A549 (cell line): ENCODE results near the gene NCOA6. TPM values are rescaled to one million over a fixed set of nuclear protein-coding genes. Genes with fewer than 3 reads are reported as not detected.

Experiments
- ATAC-seq, 2 experiments: fragments of 200-7000 bp in 1 of 2; fragments of >200 bp in 1 of 2; cut with Nextera tagmentation in 1 of 2; cut with Tn5 transposase in 1 of 2; 3 replicates each; pipeline versions ENCODE4 v1.8.0 to v1.9.1; 2018 to 2020; ENCODE audit warnings: mild to moderate bottlenecking in 1 of 2, moderate library complexity in 1 of 2
- CTCF ChIA-PET: fragments of 300-600 bp; sonication (Branson Sonifier 250); formaldehyde crosslinking; extraction: SDS; loops from one replicate; lab custom pipeline; 2021; ENCODE audit warnings: antibody characterized with exemption, inconsistent platforms; lab: Yijun Ruan, JAX
- POLR2A ChIA-PET: fragments of 350-600 bp; formaldehyde crosslinking; extraction: SDS; loops from one replicate; lab custom pipeline; 2021; ENCODE audit warnings: antibody characterized with exemption, inconsistent platforms; lab: Yijun Ruan, JAX
- DNase-seq, 2 experiments: peaks; one replicate each; pipeline versions ENCODE4 v3.0.0 to v3.0.0-alpha.2; 2011 to 2016; ENCODE audit warnings: low read depth in 1 of 2, low spot score in 1 of 2
- FAIRE-seq: peaks from 2 replicates; lab custom pipeline; 2011; peaks lifted over from hg19 to GRCh38; lab: Jason Lieb, UNC
- H3K27ac ChIP-seq, 2 experiments: fragments of >200 bp; sonication (Bioruptor Twin); formaldehyde crosslinking; 3 replicates each; pipeline ENCODE4 v1.5.1; 2016 to 2017
- H3K4me1 ChIP-seq: fragments of >200 bp; sonication (Bioruptor Twin); formaldehyde crosslinking; 3 replicates; pipeline ENCODE4 v1.6.1; 2016
- H3K4me2 ChIP-seq: fragments of >200 bp; sonication (Bioruptor Twin); formaldehyde crosslinking; 3 replicates; pipeline ENCODE4 v1.6.1; 2016
- H3K4me3 ChIP-seq: fragments of >200 bp; sonication (Bioruptor Twin); formaldehyde crosslinking; 3 replicates; pipeline ENCODE4 v1.5.1; 2016
- H3K9me3 ChIP-seq: fragments of >200 bp; sonication (Bioruptor Twin); formaldehyde crosslinking; 3 replicates; pipeline ENCODE4 v1.6.1; 2016
- BHLHE40 ChIP-seq: IDR thresholded peaks from 2 replicates; pipeline ENCODE4 v1.6.1; 2012; ENCODE audit warnings: low read depth, low read length, inconsistent platforms
- CHD2 ChIP-seq: fragments of 150-350 bp; IDR thresholded peaks from 2 replicates; pipeline ENCODE4 v1.6.1; 2014; ENCODE audit warnings: low read length; ENCODE audit not compliant: partially characterized antibody
- EHMT2 ChIP-seq: fragments of 200-600 bp; sonication (generic); IDR thresholded peaks from 2 replicates; pipeline ENCODE4 v1.6.1; 2016; ENCODE audit warnings: antibody characterized with exemption, low read depth, mild to moderate bottlenecking, moderate library complexity
- ESRRA ChIP-seq: fragments of 150-350 bp; IDR thresholded peaks from 2 replicates; pipeline ENCODE4 v1.6.1; 2014; ENCODE audit warnings: mild to moderate bottlenecking, low read length, borderline replicate concordance
- FOSL2 ChIP-seq, 2 experiments: fragments of 450-650 bp in 1 of 2; fragments of >200 bp in 1 of 2; sonication (Bioruptor Twin) in 1 of 2; formaldehyde crosslinking; IDR thresholded peaks; 2 replicates each; pipeline versions ENCODE4 v1.5.0 to v1.6.1; 2016 to 2020; ENCODE audit warnings: mild to moderate bottlenecking in 1 of 2, moderate library complexity in 1 of 2
- GATA3 ChIP-seq: IDR thresholded peaks from 2 replicates; pipeline ENCODE4 v1.6.1; 2012; ENCODE audit warnings: borderline replicate concordance
- HDAC2 ChIP-seq: fragments of 200-600 bp; sonication (generic); IDR thresholded peaks from 2 replicates; pipeline ENCODE4 v1.6.1; 2016
- HOXA7 ChIP-seq: fragments of 250-450 bp; sonication (Bioruptor Pico); IDR thresholded peaks from 2 replicates; pipeline ENCODE4 v1.5.0; 2020; ENCODE audit warnings: mild to moderate bottlenecking, moderate library complexity
- HOXB5 ChIP-seq: fragments of 250-450 bp; sonication (Bioruptor Pico); IDR thresholded peaks from 2 replicates; pipeline ENCODE4 v1.5.0; 2020; ENCODE audit warnings: mild to moderate bottlenecking, moderate library complexity
- JUN ChIP-seq, 2 experiments: fragments of >200 bp; sonication (Bioruptor Twin); formaldehyde crosslinking; IDR thresholded peaks; 2 replicates in 1 of 2; 3 replicates in 1 of 2; pipeline ENCODE4 v1.6.1; 2016 to 2017
- JUNB ChIP-seq: fragments of >200 bp; sonication (Bioruptor Twin); formaldehyde crosslinking; IDR thresholded peaks from 2 replicates; pipeline ENCODE4 v1.6.1; 2016
- KDM1A ChIP-seq: fragments of 200-600 bp; sonication (generic); IDR thresholded peaks from 2 replicates; pipeline ENCODE4 v1.6.1; 2016; ENCODE audit warnings: low read depth, mild to moderate bottlenecking
- MAFK ChIP-seq: fragments of 450-650 bp; IDR thresholded peaks from 2 replicates; pipeline ENCODE4 v1.6.1; 2014; ENCODE audit not compliant: partially characterized antibody
- NFE2L2 ChIP-seq: fragments of 150-350 bp; conservative IDR thresholded peaks from 2 replicates; pipeline ENCODE4 v1.6.1; 2014; ENCODE audit warnings: low read length
- POLR2AphosphoS2 ChIP-seq: conservative IDR thresholded peaks from 2 replicates; pipeline ENCODE4 v1.6.1; 2012; ENCODE audit warnings: low read length, improper control_type of control experiment, inconsistent platforms
- RARB ChIP-seq: fragments of 250-450 bp; sonication (Bioruptor Pico); IDR thresholded peaks from 2 replicates; pipeline ENCODE4 v1.8.0; 2021; ENCODE audit warnings: mild to moderate bottlenecking, moderate library complexity
- RCOR1 ChIP-seq: fragments of 150-350 bp; IDR thresholded peaks from 2 replicates; pipeline ENCODE4 v1.6.1; 2014; ENCODE audit warnings: antibody characterized with exemption, low read length, low read depth
- RFX5 ChIP-seq: fragments of 450-650 bp; IDR thresholded peaks from 2 replicates; pipeline ENCODE4 v1.7.1; 2014; ENCODE audit warnings: antibody characterized with exemption, mild to moderate bottlenecking, moderate library complexity
- SMC3 ChIP-seq: fragments of >200 bp; sonication (Bioruptor Twin); formaldehyde crosslinking; IDR thresholded peaks from 3 replicates; pipeline ENCODE4 v1.6.1; 2018; ENCODE audit warnings: inconsistent platforms
- TFCP2L1 ChIP-seq: fragments of 250-450 bp; sonication (Bioruptor Pico); IDR thresholded peaks from 2 replicates; pipeline ENCODE4 v1.5.0; 2021; ENCODE audit warnings: mild to moderate bottlenecking
- ZC3H11A ChIP-seq: fragments of 450-650 bp; IDR thresholded peaks from 2 replicates; pipeline ENCODE4 v1.6.1; 2014; ENCODE audit warnings: antibody characterized with exemption, mild to moderate bottlenecking
- ZFP36 ChIP-seq: fragments of 450-650 bp; IDR thresholded peaks from 2 replicates; pipeline ENCODE4 v1.6.1; 2014; ENCODE audit warnings: borderline replicate concordance; ENCODE audit not compliant: partially characterized antibody
- ZNF302 ChIP-seq: fragments of 250-450 bp; sonication (Bioruptor Pico); IDR thresholded peaks from 2 replicates; pipeline ENCODE4 v1.9.0; 2021; ENCODE audit warnings: inconsistent platforms, mild to moderate bottlenecking, moderate library complexity
- ZSCAN20 ChIP-seq: fragments of 250-450 bp; sonication (Bioruptor Pico); IDR thresholded peaks from 2 replicates; pipeline ENCODE4 v1.8.0; 2022; ENCODE audit warnings: mild to moderate bottlenecking, moderate library complexity
- WGBS: methylation state at CpG from one replicate; pipeline ENCODE4 v1.1.6; 2017; ENCODE audit errors: missing lambda C conversion rate; 5-methylcytosine and 5-hydroxymethylcytosine counted together
- polyA plus RNA-seq, 4 experiments: library from polyadenylated mRNA; depleted of rRNA in 3 of 4; stranded (reverse); fragments of >200 nt; fragmentation: RNase III in 1 of 4; extraction: RNeasy Plus Mini Kit Qiagen cat#74134 plus additional on column Dnase treatment in 1 of 4; gene quantifications; 2 replicates in 3 of 4; 3 replicates in 1 of 4; pipeline ENCODE4 v1.2.3, GENCODE V29; 2011 to 2017
- TF ChIP-seq, protein P1 (sequence below): fragments of 250-450 bp; sonication (Bioruptor Pico); IDR thresholded peaks from 2 replicates; pipeline ENCODE4 v1.5.0; 2021; ENCODE audit warnings: mild to moderate bottlenecking, moderate library complexity, borderline replicate concordance
- TF ChIP-seq, protein P2 (sequence below): IDR thresholded peaks from 2 replicates; pipeline ENCODE4 v1.6.1; 2012; ENCODE audit warnings: low read depth, borderline replicate concordance
- TF ChIP-seq, protein P3 (sequence below): fragments of >200 bp; sonication (Bioruptor Twin); formaldehyde crosslinking; IDR thresholded peaks from 3 replicates; pipeline ENCODE4 v1.5.1; 2016

Gene NCOA6
- polyA plus RNA-seq, 2 of the 4 experiments (the other 2 are of a cell fraction) = 15.8 to 18.0 TPM

DNA sequence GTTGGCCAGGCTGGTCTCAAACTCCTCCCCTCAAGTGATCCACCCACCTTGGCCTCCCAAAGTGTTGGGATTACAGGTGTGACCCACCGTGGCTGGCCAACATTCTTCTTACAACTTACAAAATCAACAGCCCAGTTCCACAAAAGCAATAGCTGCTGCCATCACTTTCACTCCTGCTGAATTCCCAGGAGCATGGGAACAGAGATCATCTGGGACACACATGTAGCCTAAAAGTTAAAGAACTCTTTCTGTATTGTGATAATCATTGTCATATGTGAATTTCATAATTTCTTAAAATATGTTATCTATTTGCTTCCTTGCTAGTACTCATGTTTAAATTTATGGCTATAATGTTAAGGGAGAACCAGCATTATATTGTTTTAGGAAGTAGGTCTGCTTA is 51.7 kb downstream of the NCOA6 start:
- CTCF ChIA-PET = no interaction called here
- FAIRE-seq = no peak
- WGBS = 78% methylated on average over 1 of the region's 1 CpG
- Histone ChIP-seq H3K9me3 (no peaks in the 10 kb centered on the region), H3K4me2 (no peak overlapping the region), H3K27ac (no peak overlapping the region), H3K4me3 (no peak overlapping the region), H3K4me1 (no peaks in the 10 kb centered on the region)
- no peak for DNase-seq
- no peak for ATAC-seq
- POLR2A ChIA-PET = no interaction called here
- TF ChIP-seq RARB (CRISPR knock-in tag) = no peak
- no peak for TF ChIP-seq GATA3
- TF ChIP-seq HOXB5 = no peak
- no peak for TF ChIP-seq JUNB
- TF ChIP-seq MAFK = no peak
- no peak for TF ChIP-seq ZNF302 (CRISPR knock-in tag)
- no peak for TF ChIP-seq FOSL2 (IDR thresholded peaks at IDR 0.05)
- TF ChIP-seq FOSL2 (CRISPR knock-in tag; IDR thresholded peaks at IDR 0.05) = no peak
- TF ChIP-seq ZSCAN20 (CRISPR knock-in tag) = no peak
- TF ChIP-seq, all 56 proteins: peak for 0

DNA sequence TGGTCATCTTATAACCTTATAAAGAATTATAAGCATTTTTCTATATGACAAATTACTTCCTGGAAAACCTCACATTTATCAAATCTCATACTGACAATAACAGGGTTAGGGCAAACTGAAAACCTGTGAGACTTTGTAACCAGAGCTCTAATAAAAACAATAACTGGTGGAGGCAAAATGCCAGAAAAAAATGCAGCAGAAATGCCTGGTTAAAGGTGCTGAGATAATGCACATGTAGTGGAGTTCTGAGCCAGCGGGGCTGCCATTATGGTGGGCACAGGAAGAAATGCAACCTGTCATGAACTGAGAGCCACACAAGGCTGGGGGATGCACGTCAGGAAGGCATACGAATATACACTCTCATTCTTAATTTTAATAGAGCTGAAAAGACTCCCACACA is 53.0 kb downstream of the NCOA6 start:
- no peak for DNase-seq
- Histone ChIP-seq H3K4me1 (no peaks in the 10 kb centered on the region), H3K27ac (no peak overlapping the region), H3K9me3 (no peaks in the 10 kb centered on the region), H3K4me3 (no peak overlapping the region), H3K4me2 (no peak overlapping the region)
- TF ChIP-seq POLR2AphosphoS2 (no peak), TFCP2L1 (CRISPR knock-in tag) (no peak), ESRRA (no peak), RCOR1 (no peak), MAFK (no peak), KDM1A (no peak), HOXA7 (CRISPR knock-in tag) (no peak)
- FAIRE-seq = no peak
- POLR2A ChIA-PET = interaction anchor here (0.5 kb wide), 1 partner anchor 1273 kb away, joined by 4 read pairs; no protein-coding TSS in a partner anchor
- CTCF ChIA-PET = interaction anchor here (0.8 to 2.3 kb wide), 4 partner anchors 10 to 194 kb away, joined by 3 to 14 read pairs (median 4); partner anchors contain the start of gene GGT7
- ATAC-seq = no peak
- 90% methylated on average over 3 of the region's 3 CpGs for WGBS

DNA sequence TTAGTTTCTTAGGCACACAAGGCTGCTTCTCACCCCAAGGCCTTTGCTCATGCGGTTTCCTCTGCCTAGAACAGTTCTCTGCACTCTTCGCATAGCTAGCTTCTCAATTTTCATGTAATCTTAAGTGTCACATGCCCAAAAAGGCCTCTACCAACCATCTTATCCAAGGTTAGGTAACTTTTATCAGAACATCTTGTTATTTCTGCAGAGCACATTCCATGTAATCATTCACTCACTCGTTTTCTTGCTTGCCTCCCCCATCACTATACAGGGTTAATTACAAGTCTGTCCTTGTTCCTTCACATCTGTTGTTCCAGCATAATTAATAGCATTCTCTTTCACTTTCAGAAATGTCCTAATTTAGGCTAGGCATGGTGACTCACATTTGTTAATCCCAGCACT is 53.8 kb downstream of the NCOA6 start:
- CTCF ChIA-PET = interaction anchor here (0.8 to 2.9 kb wide), 3 partner anchors 12 to 193 kb away, joined by 3 to 20 read pairs (median 14); no protein-coding TSS in a partner anchor
- no peak for ATAC-seq
- WGBS = 87% methylated on average over 3 of the region's 3 CpGs

DNA sequence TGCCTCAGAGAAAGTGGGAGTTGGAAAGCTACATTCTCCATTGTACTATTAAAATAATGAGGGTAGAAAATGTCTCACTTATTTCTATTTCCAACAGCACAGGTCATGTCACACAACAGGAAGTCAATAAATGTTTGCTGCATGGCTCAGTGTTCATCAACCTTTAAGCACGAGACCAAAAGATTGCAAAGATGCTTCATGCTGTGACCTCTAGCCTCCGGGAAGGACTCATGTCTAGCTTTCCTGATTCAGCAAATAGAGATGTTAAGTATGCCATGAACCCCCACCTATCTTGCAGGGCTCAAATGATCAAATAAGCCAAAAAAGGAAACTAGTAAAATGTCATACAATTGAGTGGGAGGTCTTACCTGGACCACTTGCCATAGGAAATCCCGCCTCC is 57.4 kb downstream of the NCOA6 start:
- Histone ChIP-seq H3K4me1 (no peaks in the 10 kb centered on the region), H3K4me3 (no peak overlapping the region), H3K4me2 (no peak overlapping the region), H3K27ac (no peak overlapping the region), H3K9me3 (no peaks in the 10 kb centered on the region)
- DNase-seq (no peak), ATAC-seq (no peak), FAIRE-seq (no peak)
- CTCF ChIA-PET = interaction anchor here (0.5 to 5.5 kb wide), 11 partner anchors 12 to 578 kb away, joined by 3 to 62 read pairs (median 4); no protein-coding TSS in a partner anchor
- WGBS = 74% methylated on average over 3 of the region's 3 CpGs
- POLR2A ChIA-PET = no interaction called here
- TF ChIP-seq HOXB5 (no peak), FOSL2 (IDR thresholded peaks at IDR 0.05) (no peak), FOSL2 (CRISPR knock-in tag; IDR thresholded peaks at IDR 0.05) (no peak), ZNF302 (CRISPR knock-in tag) (no peak), SMC3 (no peak), MAFK (no peak), CHD2 (no peak), GATA3 (no peak), ZC3H11A (no peak), ZFP36 (no peak), ZSCAN20 (CRISPR knock-in tag) (no peak), EHMT2 (no peak), NFE2L2 (no peak)
- TF ChIP-seq, protein P1, sequence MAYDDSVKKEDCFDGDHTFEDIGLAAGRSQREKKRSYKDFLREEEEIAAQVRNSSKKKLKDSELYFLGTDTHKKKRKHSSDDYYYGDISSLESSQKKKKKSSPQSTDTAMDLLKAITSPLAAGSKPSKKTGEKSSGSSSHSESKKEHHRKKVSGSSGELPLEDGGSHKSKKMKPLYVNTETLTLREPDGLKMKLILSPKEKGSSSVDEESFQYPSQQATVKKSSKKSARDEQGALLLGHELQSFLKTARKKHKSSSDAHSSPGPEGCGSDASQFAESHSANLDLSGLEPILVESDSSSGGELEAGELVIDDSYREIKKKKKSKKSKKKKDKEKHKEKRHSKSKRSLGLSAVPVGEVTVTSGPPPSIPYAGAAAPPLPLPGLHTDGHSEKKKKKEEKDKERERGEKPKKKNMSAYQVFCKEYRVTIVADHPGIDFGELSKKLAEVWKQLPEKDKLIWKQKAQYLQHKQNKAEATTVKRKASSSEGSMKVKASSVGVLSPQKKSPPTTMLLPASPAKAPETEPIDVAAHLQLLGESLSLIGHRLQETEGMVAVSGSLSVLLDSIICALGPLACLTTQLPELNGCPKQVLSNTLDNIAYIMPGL (CRISPR knock-in tag) = no peak
- TF ChIP-seq, protein P2, sequence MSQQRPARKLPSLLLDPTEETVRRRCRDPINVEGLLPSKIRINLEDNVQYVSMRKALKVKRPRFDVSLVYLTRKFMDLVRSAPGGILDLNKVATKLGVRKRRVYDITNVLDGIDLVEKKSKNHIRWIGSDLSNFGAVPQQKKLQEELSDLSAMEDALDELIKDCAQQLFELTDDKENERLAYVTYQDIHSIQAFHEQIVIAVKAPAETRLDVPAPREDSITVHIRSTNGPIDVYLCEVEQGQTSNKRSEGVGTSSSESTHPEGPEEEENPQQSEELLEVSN = no peak

More for the DNA sequence above, 53.8 kb downstream of the NCOA6 start:
- FAIRE-seq (no peak), DNase-seq (no peak)
- Histone ChIP-seq H3K4me1 (no peaks in the 10 kb centered on the region), H3K9me3 (no peaks in the 10 kb centered on the region), H3K4me3 (no peak overlapping the region), H3K4me2 (no peak overlapping the region)
- POLR2A ChIA-PET = no interaction called here
- TF ChIP-seq POLR2AphosphoS2 = no peak
- TF ChIP-seq RFX5 = no peak
- TF ChIP-seq, protein P3, sequence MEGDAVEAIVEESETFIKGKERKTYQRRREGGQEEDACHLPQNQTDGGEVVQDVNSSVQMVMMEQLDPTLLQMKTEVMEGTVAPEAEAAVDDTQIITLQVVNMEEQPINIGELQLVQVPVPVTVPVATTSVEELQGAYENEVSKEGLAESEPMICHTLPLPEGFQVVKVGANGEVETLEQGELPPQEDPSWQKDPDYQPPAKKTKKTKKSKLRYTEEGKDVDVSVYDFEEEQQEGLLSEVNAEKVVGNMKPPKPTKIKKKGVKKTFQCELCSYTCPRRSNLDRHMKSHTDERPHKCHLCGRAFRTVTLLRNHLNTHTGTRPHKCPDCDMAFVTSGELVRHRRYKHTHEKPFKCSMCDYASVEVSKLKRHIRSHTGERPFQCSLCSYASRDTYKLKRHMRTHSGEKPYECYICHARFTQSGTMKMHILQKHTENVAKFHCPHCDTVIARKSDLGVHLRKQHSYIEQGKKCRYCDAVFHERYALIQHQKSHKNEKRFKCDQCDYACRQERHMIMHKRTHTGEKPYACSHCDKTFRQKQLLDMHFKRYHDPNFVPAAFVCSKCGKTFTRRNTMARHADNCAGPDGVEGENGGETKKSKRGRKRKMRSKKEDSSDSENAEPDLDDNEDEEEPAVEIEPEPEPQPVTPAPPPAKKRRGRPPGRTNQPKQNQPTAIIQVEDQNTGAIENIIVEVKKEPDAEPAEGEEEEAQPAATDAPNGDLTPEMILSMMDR = no peak
- no peak for TF ChIP-seq ESRRA
- TF ChIP-seq RCOR1 = no peak
- TF ChIP-seq HDAC2 = no peak
- no peak for TF ChIP-seq JUN (IDR thresholded peaks at IDR 0.05)
- TF ChIP-seq BHLHE40 = no peak
- TF ChIP-seq, all 56 proteins: peak for 0
- no peak overlapping the region for H3K27ac ChIP-seq
